Endothelial cell of hepatic sinusoid (primary cell): ENCODE results near the gene CAPN3.

Experiments
- in situ Hi-C: cut with HindIII; loops from 2 replicates; pipeline ENCODE4 v1.10.0; 2017; ENCODE audit warnings: low sequenced_read_pairs

CAPN3 gene

DNA sequence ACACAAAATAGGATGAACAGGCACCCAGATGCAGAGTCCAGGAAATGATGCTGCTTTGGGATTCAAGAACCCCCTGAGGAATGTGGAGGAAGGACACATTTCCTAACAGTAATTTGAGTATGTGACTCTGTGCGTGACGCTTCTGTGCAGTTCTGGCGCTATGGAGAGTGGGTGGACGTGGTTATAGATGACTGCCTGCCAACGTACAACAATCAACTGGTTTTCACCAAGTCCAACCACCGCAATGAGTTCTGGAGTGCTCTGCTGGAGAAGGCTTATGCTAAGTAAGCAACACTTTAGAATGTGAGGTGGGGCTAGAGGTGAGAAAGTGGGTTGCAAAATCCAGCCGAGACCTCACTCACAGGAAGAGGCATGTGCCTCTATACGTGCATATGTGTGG lies 28.3 kb downstream of the CAPN3 start:
- in situ Hi-C loops = no loop called here

DNA sequence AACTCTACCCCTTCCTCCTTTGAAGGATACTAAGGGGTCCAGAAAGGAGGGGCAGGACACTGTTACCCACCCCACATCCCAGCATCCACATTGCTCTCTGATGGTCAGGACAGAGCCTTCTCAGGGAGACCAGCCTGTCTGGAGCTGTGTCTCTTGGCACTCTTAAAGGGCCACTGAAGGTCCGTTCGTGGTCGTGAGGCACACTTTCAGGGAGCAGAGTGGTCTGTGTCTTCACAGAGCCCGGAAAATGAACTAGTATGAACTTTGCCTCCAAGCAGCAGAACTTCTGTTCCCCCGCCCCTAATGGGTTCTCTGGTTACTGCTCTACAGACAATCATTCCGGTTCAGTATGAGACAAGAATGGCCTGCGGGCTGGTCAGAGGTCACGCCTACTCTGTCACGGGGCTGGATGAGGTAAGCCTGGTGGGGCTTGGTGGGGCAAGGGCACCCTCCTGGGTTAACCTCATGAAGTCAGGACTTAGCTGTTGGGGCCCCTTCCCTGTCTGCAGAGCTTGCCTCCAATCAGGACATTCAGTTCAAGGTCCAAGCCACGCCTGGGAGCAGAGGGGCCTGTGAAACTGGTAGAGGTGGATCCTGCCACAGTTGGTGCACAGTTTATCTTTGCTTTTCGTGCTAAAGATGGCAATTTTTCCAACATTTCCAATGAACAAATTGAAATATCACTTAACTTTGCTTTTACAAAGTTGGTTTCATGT lies 33.2 kb downstream of the CAPN3 start:
- in situ Hi-C loops = no loop called here

DNA sequence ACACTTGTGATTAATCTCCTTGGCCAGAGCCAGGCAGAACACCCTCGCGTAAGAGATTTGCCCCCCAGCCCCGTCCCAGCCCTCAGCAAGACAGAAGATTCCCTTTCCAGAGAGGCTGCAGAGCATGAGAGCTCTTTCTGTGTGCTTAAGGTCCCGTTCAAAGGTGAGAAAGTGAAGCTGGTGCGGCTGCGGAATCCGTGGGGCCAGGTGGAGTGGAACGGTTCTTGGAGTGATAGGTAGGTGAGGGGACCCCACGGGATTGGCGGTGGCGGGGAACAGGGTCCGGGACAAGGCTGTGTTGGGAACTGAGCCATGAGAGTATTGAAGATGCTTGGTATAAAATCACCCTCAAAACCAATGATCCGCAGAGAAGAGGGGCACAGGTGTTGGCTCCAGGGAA lies 34.8 kb downstream of the CAPN3 start:
- in situ Hi-C loops = no loop called here

- in situ Hi-C loops = no loop called here
These were observed 36.5 kb downstream of the CAPN3 start for GRCh38 chr15:42395838-42396237.

DNA sequence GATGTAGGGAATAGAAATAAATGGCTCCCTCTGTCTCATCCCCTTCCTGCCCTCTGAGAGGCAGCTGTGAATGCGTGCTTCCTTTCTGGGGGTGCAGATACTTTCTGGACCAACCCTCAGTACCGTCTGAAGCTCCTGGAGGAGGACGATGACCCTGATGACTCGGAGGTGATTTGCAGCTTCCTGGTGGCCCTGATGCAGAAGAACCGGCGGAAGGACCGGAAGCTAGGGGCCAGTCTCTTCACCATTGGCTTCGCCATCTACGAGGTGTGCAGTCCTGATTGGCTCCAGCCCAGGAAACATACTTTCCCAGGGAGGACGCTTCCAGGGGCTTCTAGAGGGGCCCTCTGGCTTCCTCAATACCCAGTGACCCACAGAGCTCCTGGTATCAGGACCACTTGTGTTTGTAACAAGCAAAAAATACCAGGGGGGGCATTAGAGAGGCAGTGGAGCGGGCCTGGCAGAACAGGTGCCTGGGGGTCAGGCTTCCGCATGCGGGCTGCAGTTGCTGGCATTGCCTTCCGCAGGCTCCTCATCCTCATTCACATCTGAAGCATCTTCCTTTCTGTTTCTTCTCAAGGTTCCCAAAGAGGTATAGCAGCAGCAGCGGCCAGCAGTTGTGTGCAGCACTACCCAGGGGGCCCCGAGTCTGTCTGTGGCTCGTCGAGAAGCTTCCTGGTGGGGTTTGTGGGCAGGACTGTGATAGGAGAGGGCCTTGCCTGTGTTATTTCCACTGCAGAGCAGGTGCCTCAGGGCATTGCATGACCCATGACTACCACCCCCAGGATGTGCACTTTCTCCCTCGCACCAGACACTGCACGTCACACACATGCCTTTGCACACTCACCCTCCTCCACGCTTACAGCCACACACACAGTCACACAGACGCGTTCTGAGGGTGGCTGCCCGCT lies 42.5 kb downstream of the CAPN3 start:
- in situ Hi-C loops = no loop called here

DNA sequence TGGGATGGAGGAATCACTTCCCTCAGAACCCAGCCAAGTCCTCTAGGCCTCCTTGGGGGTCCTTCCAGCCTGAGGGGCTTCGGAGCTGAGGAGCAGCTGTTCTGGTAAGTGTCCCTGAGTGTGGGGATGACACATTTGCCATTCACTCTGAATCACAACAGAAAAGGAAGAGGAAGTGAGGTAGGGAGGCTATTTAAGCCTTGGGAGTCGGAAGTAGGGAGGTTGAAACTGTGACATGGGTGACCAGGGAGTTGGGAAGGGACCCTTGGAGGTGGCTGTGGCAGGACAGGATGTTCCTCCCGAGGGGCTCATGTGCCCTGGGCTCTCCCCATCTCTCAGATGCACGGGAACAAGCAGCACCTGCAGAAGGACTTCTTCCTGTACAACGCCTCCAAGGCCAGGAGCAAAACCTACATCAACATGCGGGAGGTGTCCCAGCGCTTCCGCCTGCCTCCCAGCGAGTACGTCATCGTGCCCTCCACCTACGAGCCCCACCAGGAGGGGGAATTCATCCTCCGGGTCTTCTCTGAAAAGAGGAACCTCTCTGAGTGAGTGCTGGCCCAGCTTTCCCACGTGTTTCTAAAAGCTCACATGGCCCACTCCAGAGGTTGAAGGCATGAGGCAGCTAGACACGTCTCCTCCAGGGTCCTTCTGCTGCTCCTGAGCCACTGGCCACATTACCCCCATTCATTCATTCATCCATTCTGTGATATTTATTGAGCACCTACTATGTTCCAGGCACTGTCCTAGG lies 43.3 kb downstream of the CAPN3 start:
- in situ Hi-C loops = no loop called here

DNA sequence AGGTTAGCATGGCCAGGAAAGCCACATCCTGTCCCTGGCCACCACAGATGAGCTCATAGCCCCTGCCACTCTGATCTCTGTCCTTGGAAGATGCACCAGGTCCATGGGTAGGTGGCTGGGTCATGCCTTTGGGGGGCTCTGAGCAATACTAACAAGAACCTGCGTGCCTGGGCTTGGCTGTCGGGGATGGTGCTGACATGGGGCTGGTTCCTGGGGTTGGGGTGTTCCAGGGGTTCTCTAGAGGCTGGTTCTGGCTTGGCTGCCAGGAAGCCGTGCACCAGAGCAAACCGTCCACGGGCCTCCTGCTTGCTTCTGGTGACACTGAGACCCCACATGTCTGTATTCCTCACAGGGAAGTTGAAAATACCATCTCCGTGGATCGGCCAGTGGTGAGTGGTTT lies 44.1 kb downstream of the CAPN3 start:
- in situ Hi-C loops = no loop called here

DNA sequence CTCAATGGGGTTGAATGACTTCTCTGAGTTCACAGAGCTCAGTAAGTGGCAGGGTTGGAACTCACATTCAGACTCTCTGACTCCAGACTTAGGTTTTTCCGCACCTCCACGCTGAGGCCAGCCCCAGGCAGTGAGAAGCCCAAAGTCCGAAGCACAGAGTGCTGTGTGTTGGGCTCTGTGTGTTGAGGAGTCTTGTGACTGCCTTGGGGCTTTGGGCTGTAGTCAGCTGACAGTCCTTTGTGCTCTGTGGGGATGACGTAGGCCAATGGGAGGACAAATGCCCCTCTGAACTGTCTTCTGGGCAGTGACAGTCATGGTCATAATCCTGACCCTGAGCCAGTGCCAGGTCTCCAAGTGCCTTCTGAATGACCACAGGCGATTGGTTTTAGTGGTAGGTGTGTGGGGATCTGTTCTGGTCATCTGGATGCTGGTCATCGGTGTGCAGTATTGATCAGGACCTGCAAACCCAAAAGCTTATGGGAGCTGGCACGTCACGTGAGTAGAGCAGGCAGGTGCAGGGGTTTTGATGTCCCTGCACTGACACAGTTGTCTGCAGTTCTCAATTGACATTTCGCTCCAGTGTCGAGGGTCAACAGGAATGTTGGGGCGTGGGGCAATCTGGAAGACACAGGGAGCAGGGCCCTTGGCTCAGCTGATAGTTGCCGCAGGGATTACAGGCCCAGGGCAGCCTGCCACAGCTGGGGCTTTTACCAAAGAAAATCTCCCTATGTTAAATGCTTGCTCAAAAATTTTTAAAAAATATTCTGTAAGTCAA lies 45.3 kb downstream of the CAPN3 start:
- in situ Hi-C loops = loop anchor here (5.0 kb wide), 1 partner anchor 37 kb away; no protein-coding TSS in a partner anchor

DNA sequence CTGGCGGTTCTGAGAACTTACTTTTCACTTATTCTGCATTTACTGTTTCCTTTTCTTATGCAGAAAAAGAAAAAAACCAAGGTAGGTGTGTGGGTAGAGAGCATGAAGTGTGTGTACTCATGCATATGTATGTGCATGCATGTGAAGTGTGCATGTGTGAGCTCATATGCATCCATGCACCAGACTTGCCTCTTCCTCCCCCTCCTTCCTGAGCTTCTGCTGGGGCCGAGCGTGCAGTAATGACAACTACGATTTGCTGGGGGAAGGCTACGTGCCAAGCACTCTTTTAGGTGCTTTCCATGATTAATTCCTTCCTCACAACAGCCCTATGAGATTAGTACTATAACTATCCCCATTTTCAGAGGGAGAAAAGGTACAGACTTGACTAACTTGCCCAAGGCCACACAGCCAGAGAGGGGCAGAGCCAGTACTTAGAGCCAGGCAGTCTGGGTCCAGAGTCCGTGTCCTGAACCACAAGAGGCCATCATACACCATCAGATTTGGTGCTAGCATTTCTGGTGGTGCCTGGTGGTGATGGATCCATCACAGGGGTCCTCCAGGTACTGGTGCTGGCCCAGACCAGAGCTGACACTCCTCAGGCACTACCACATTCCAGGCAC lies 46.7 kb downstream of the CAPN3 start:
- in situ Hi-C loops = loop anchor here (5.0 kb wide), 1 partner anchor 39 kb away; no protein-coding TSS in a partner anchor

DNA sequence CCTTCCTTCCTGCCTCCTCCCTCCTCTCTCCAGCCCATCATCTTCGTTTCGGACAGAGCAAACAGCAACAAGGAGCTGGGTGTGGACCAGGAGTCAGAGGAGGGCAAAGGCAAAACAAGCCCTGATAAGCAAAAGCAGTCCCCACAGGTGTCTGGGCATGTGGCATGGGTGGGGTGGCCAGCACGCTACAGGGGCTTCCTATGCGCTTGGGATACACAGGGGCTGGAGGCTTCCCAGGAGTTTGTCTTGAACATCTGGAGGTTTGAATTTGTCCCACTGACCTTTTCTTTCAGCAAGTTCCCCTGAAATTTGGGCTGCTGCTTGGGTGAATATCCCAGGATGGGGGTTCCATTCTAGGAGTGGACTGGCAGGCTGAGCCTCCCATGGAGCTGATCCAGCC lies 48.9 kb downstream of the CAPN3 start:
- in situ Hi-C loops = loop anchor here (5.0 kb wide), 1 partner anchor 41 kb away; no protein-coding TSS in a partner anchor

DNA sequence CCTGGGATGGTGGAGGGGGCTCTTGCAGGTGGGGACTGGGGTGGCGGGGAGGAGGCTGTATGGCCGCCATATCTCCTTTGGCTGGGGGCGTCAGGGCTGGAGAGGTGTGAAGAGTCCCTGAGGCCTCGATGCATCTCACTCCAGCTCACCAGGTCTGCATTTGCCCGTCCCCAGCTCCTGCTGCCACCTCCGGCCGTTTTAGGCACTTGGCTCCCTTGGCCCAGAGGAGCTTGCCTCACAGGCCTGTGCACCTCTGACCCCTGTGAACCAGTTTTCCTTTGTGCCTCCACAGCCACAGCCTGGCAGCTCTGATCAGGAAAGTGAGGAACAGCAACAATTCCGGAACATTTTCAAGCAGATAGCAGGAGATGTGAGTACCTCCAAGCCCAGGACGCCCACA lies 49.7 kb downstream of the CAPN3 start:
- in situ Hi-C loops = loop anchor here (5.0 kb wide), 1 partner anchor 42 kb away; no protein-coding TSS in a partner anchor

GRCh38 chr15:42411884-42412283 lies 52.6 kb downstream of the CAPN3 start:
- in situ Hi-C loops = no loop called here

DNA sequence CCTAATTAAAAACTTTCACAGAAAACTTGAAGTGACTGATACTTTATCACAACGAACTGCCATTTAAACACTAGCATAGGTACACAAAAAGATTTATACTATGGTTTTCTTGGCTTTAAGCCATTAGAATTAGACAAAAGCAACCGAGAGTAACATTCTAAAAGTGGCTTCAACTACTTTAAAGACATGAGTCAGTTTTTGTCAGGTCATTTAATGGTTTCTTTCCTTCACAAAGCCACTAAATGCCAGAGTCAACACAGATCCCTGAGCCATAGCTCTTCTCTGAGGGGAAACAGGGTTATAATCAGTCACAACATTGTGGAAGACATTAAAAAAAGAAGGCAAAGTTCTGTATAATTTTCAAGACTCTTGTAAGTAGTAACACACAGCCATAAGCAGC lies 54.6 kb downstream of the CAPN3 start:
- in situ Hi-C loops = no loop called here

GRCh38 chr15:42419369-42419768 lies 60.1 kb downstream of the CAPN3 start:
- in situ Hi-C loops = no loop called here

DNA sequence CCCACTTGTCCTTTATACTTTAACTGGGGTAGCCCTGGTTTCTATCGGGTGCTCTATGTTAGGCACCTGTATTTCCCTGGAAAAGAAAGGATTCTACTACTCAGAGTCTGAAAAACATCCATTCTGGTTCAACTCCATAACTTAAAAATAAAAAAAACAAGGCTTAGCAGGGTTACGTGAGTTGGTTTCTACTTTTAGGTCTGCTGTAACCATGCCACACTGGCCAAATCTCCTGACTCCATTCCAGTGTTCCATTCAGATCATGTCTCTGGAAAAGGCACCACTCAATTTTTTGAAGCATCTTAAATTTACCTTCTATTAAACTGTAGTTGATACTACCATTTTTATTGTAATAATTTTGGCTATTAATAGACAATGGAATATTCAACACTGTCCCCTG lies 62.1 kb downstream of the CAPN3 start:
- in situ Hi-C loops = no loop called here

DNA sequence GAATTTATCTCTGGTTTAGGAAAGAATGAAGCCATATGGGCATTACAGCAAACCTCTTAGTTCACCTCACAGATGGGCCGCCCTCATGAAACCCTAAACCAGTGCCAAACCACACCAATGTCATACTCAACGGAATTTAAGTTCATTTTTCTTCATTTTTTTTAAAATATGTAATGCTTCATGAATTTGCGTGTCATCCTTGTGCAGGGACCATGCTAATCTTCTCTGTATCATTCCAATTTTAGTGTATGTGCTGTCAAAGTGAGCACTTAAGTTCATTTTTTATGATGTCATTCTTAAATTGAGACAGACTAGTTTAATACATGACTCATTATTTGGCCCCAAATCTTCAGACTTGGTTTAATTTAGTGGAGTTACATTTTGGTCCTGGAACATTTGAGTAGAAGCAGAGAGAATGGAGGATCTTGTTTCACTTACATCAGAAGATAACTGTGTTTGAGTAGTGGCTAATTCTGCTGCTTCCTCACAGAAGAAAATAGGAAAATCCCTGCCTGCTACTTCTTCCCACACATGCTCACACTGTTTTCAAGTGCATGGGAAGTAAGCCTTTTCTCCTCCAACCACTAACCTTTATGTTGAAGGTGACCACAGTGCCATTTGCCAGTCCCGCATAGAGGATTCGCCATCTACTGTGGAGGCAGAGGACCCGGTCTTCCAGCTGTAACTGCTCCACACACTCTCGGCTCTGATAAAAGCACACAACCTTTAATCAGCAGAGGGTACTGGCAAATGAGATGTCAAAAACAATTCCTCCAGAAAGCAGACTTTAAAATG lies 68.3 kb downstream of the CAPN3 start:
- in situ Hi-C loops = no loop called here

- in situ Hi-C loops = no loop called here
These were observed 85.2 kb downstream of the CAPN3 start for GRCh38 chr15:42444415-42445063.

DNA sequence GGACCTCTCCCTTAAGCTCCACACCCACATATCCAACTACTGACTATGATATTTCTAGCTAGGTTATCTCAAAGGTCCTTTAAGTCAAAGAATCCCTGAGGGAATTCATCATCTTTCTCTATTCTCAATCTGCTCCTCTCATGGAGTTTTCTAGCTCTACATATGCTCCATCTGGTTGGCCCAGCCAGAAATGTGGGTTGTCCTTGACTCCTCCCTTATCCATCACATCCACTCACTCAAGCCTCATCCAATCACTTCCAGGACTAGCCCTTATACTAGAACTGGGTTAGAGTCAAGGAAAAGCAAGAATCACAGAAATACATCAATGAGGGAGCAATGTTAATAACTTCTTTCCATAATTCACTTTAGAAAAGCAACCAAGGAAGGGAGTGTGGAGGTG lies 86.2 kb downstream of the CAPN3 start:
- in situ Hi-C loops = no loop called here

GRCh38 chr15:42447599-42447998 lies 88.3 kb downstream of the CAPN3 start:
- in situ Hi-C loops = no loop called here
